HEK293 (cell line): ENCODE measurements around the gene DYNC1I1.

Experiments used
- CTCF ChIA-PET: fragments of 350-600 bp; formaldehyde crosslinking; extraction: SDS; loops from one replicate; lab custom pipeline; 2021; ENCODE audit warnings: antibody characterized with exemption; lab: Yijun Ruan, JAX
- POLR2A ChIA-PET: fragments of 300-600 bp; formaldehyde crosslinking; extraction: SDS; loops from one replicate; lab custom pipeline; 2020; ENCODE audit warnings: antibody characterized with exemption, inconsistent platforms; lab: Yijun Ruan, JAX
- H3K27ac ChIP-seq: fragments of 200-500 bp; sonication (Bioruptor generic); 2 replicates; pipeline ENCODE4 v1.5.1; 2014; ENCODE audit warnings: low read depth, low read length, control low read depth, inconsistent platforms; ENCODE audit errors: extremely low read depth
- H3K36me3 ChIP-seq, 2 experiments: fragments of 200-500 bp in 1 of 2; sonication (Bioruptor generic) in 1 of 2; 1 replicate in 1 of 2; 2 replicates in 1 of 2; pipeline ENCODE4 v1.5.1; 2014 to 2017; ENCODE audit warnings: inconsistent platforms in 2 of 2, low read length in 2 of 2; ENCODE audit not compliant: control insufficient read depth in 2 of 2, insufficient read depth in 1 of 2
- H3K4me1 ChIP-seq: fragments of 200-500 bp; sonication (Bioruptor generic); 2 replicates; pipeline ENCODE4 v1.5.1; 2014; ENCODE audit warnings: mild to moderate bottlenecking, low read length, inconsistent platforms; ENCODE audit not compliant: control insufficient read depth, insufficient read depth
- H3K4me3 ChIP-seq: 2 replicates; pipeline ENCODE4 v1.5.1; 2011; ENCODE audit warnings: low read depth, mild to moderate bottlenecking, control low read depth, low read length, moderate library complexity
- H3K9me3 ChIP-seq: fragments of 200-500 bp; sonication (Bioruptor generic); 2 replicates; pipeline ENCODE4 v1.5.1; 2014; ENCODE audit warnings: low read depth, low read length, inconsistent platforms; ENCODE audit not compliant: control insufficient read depth, insufficient read depth
- KLF1 ChIP-seq: fragments of 450-650 bp; formaldehyde crosslinking; IDR thresholded peaks from 2 replicates; pipeline ENCODE4 v1.5.1; 2016; ENCODE audit warnings: missing biosample characterization, missing genetic modification characterization
- ZNF133 ChIP-seq: fragments of 450-650 bp; formaldehyde crosslinking; IDR thresholded peaks from 2 replicates; pipeline ENCODE4 v1.5.1; 2016; ENCODE audit warnings: missing biosample characterization, missing genetic modification characterization
- ZNF174 ChIP-seq: fragments of 450-650 bp; formaldehyde crosslinking; IDR thresholded peaks from 2 replicates; pipeline ENCODE4 v1.5.0; 2017; ENCODE audit warnings: missing biosample characterization, mild to moderate bottlenecking, missing genetic modification characterization
- ZNF175 ChIP-seq: fragments of 450-650 bp; formaldehyde crosslinking; IDR thresholded peaks from 2 replicates; pipeline ENCODE4 v1.5.1; 2016; ENCODE audit warnings: missing biosample characterization, missing genetic modification characterization
- ZNF350 ChIP-seq: fragments of 450-650 bp; formaldehyde crosslinking; IDR thresholded peaks from 2 replicates; pipeline ENCODE4 v1.5.0; 2017; ENCODE audit warnings: missing biosample characterization, mild to moderate bottlenecking, missing genetic modification characterization
- ZNF701 ChIP-seq: fragments of 450-650 bp; formaldehyde crosslinking; IDR thresholded peaks from 2 replicates; pipeline ENCODE4 v1.5.1; 2016; ENCODE audit warnings: missing biosample characterization, missing genetic modification characterization
- ZNF76 ChIP-seq: fragments of 450-650 bp; formaldehyde crosslinking; IDR thresholded peaks from 2 replicates; pipeline ENCODE4; 2016; ENCODE audit warnings: low read depth, missing biosample characterization, missing genetic modification characterization, borderline replicate concordance
- ZNF791 ChIP-seq: fragments of 450-650 bp; formaldehyde crosslinking; IDR thresholded peaks from 2 replicates; pipeline ENCODE4 v1.5.1; 2016; ENCODE audit warnings: missing biosample characterization, missing genetic modification characterization
- ZNF792 ChIP-seq: fragments of 450-650 bp; formaldehyde crosslinking; IDR thresholded peaks from 2 replicates; pipeline ENCODE4 v1.5.1; 2016; ENCODE audit warnings: missing biosample characterization, missing genetic modification characterization
- TF ChIP-seq, protein P1 (sequence below): fragments of 450-650 bp; formaldehyde crosslinking; optimal IDR thresholded peaks from 2 replicates; pipeline ENCODE3; 2016; ENCODE audit warnings: missing biosample characterization, mild to moderate bottlenecking, missing genetic modification characterization
- TF ChIP-seq, protein P2 (sequence below): fragments of 450-650 bp; formaldehyde crosslinking; IDR thresholded peaks from 2 replicates; pipeline ENCODE4 v1.5.1; 2016; ENCODE audit warnings: missing biosample characterization, missing genetic modification characterization
- TF ChIP-seq, protein P3 (sequence below): fragments of 450-650 bp; IDR thresholded peaks from 2 replicates; pipeline ENCODE4 v1.5.1; 2018; ENCODE audit warnings: missing biosample characterization, mild to moderate bottlenecking, missing genetic modification characterization
- TF ChIP-seq, protein P4 (sequence below): fragments of 450-650 bp; formaldehyde crosslinking; IDR thresholded peaks from 2 replicates; pipeline ENCODE4 v1.5.0; 2017; ENCODE audit warnings: missing biosample characterization, missing genetic modification characterization, borderline replicate concordance
- TF ChIP-seq, protein P5 (sequence below): fragments of 450-650 bp; formaldehyde crosslinking; IDR thresholded peaks from 2 replicates; pipeline ENCODE4 v1.5.1; 2016; ENCODE audit warnings: missing biosample characterization, missing genetic modification characterization
- TF ChIP-seq, protein P6 (sequence below): fragments of 450-650 bp; formaldehyde crosslinking; IDR thresholded peaks from 2 replicates; pipeline ENCODE4 v1.5.1; 2016; ENCODE audit warnings: missing biosample characterization, missing genetic modification characterization
- TF ChIP-seq, protein P7 (sequence below): fragments of 450-650 bp; formaldehyde crosslinking; IDR thresholded peaks from 2 replicates; pipeline ENCODE4 v1.5.1; 2017; ENCODE audit warnings: missing biosample characterization, missing genetic modification characterization

The DYNC1I1 gene

DNA sequence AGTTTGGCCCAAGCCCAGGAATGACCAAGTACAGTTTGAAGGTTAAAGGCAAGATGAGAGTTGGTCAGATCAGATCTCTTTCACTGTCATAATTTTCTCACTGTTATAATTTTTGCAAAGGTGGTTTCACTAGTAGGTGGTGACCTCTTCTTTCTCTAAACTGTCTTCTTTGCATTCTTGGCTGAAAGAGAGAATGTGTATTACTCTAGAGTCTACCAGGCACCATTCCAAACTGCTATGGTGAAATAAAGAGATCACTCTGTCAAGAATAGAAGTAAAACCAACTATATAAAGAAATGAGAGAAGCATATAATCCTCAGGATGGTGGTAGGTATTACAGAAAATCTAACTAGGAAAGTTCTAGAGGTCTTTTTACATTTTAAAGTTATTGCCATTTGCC lies 72.7 kb downstream of the DYNC1I1 start:
- no peak for TF ChIP-seq ZNF174 (tag by site-specific recombination)
- TF ChIP-seq, protein P1, sequence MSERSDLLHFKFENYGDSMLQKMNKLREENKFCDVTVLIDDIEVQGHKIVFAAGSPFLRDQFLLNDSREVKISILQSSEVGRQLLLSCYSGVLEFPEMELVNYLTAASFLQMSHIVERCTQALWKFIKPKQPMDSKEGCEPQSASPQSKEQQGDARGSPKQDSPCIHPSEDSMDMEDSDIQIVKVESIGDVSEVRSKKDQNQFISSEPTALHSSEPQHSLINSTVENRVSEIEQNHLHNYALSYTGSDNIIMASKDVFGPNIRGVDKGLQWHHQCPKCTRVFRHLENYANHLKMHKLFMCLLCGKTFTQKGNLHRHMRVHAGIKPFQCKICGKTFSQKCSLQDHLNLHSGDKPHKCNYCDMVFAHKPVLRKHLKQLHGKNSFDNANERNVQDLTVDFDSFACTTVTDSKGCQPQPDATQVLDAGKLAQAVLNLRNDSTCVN (tag by site-specific recombination), result no peak
- TF ChIP-seq, protein P2, sequence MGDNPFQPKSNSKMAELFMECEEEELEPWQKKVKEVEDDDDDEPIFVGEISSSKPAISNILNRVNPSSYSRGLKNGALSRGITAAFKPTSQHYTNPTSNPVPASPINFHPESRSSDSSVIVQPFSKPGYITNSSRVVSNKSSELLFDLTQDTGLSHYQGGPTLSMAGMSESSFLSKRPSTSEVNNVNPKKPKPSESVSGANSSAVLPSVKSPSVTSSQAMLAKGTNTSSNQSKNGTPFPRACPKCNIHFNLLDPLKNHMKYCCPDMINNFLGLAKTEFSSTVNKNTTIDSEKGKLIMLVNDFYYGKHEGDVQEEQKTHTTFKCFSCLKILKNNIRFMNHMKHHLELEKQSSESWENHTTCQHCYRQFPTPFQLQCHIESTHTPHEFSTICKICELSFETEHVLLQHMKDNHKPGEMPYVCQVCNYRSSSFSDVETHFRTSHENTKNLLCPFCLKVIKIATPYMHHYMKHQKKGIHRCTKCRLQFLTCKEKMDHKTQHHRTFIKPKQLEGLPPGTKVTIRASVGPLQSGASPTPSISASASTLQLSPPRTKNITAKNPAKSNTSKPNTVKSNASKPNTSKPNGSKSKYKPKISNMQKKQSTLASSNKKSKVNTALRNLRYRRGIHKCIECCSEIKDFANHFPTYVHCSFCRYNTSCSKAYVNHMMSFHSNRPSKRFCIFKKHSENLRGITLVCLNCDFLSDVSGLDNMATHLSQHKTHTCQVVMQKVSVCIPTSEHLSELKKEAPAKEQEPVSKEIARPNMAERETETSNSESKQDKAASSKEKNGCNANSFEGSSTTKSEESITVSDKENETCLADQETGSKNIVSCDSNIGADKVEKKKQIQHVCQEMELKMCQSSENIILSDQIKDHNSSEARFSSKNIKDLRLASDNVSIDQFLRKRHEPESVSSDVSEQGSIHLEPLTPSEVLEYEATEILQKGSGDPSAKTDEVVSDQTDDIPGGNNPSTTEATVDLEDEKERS, result no peak
- TF ChIP-seq ZNF792 (tag by site-specific recombination), result no peak
- no peak for TF ChIP-seq ZNF350 (tag by site-specific recombination)
- TF ChIP-seq, protein P3, sequence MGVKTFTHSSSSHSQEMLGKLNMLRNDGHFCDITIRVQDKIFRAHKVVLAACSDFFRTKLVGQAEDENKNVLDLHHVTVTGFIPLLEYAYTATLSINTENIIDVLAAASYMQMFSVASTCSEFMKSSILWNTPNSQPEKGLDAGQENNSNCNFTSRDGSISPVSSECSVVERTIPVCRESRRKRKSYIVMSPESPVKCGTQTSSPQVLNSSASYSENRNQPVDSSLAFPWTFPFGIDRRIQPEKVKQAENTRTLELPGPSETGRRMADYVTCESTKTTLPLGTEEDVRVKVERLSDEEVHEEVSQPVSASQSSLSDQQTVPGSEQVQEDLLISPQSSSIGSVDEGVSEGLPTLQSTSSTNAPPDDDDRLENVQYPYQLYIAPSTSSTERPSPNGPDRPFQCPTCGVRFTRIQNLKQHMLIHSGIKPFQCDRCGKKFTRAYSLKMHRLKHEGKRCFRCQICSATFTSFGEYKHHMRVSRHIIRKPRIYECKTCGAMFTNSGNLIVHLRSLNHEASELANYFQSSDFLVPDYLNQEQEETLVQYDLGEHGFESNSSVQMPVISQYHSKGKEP (tag by site-specific recombination), result no peak
- TF ChIP-seq ZNF76 (tag by site-specific recombination), result no peak
- TF ChIP-seq ZNF175, result no peak
- TF ChIP-seq, protein P4, sequence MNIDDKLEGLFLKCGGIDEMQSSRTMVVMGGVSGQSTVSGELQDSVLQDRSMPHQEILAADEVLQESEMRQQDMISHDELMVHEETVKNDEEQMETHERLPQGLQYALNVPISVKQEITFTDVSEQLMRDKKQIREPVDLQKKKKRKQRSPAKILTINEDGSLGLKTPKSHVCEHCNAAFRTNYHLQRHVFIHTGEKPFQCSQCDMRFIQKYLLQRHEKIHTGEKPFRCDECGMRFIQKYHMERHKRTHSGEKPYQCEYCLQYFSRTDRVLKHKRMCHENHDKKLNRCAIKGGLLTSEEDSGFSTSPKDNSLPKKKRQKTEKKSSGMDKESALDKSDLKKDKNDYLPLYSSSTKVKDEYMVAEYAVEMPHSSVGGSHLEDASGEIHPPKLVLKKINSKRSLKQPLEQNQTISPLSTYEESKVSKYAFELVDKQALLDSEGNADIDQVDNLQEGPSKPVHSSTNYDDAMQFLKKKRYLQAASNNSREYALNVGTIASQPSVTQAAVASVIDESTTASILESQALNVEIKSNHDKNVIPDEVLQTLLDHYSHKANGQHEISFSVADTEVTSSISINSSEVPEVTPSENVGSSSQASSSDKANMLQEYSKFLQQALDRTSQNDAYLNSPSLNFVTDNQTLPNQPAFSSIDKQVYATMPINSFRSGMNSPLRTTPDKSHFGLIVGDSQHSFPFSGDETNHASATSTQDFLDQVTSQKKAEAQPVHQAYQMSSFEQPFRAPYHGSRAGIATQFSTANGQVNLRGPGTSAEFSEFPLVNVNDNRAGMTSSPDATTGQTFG (tag by site-specific recombination), result no peak
- TF ChIP-seq, protein P5, sequence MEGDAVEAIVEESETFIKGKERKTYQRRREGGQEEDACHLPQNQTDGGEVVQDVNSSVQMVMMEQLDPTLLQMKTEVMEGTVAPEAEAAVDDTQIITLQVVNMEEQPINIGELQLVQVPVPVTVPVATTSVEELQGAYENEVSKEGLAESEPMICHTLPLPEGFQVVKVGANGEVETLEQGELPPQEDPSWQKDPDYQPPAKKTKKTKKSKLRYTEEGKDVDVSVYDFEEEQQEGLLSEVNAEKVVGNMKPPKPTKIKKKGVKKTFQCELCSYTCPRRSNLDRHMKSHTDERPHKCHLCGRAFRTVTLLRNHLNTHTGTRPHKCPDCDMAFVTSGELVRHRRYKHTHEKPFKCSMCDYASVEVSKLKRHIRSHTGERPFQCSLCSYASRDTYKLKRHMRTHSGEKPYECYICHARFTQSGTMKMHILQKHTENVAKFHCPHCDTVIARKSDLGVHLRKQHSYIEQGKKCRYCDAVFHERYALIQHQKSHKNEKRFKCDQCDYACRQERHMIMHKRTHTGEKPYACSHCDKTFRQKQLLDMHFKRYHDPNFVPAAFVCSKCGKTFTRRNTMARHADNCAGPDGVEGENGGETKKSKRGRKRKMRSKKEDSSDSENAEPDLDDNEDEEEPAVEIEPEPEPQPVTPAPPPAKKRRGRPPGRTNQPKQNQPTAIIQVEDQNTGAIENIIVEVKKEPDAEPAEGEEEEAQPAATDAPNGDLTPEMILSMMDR (tag by site-specific recombination), result no peak
- no peak for TF ChIP-seq ZNF791 (tag by site-specific recombination)
- TF ChIP-seq, protein P6, sequence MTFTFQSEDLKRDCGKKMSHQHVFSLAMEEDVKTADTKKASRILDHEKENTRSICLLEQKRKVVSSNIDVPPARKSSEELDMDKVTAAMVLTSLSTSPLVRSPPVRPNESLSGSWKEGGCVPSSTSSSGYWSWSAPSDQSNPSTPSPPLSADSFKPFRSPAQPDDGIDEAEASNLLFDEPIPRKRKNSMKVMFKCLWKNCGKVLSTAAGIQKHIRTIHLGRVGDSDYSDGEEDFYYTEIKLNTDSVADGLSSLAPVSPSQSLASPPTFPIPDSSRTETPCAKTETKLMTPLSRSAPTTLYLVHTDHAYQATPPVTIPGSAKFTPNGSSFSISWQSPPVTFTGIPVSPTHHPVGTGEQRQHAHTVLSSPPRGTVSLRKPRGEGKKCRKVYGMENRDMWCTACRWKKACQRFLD (tag by site-specific recombination), result no peak
- no peak for TF ChIP-seq ZNF701 (tag by site-specific recombination)
- TF ChIP-seq ZNF133, result no peak
- TF ChIP-seq, protein P7, sequence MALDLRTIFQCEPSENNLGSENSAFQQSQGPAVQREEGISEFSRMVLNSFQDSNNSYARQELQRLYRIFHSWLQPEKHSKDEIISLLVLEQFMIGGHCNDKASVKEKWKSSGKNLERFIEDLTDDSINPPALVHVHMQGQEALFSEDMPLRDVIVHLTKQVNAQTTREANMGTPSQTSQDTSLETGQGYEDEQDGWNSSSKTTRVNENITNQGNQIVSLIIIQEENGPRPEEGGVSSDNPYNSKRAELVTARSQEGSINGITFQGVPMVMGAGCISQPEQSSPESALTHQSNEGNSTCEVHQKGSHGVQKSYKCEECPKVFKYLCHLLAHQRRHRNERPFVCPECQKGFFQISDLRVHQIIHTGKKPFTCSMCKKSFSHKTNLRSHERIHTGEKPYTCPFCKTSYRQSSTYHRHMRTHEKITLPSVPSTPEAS (tag by site-specific recombination), result no peak
- no peak for TF ChIP-seq KLF1 (tag by site-specific recombination)

More for the DNA sequence above, 72.7 kb downstream of the DYNC1I1 start:
- H3K36me3 ChIP-seq, result no peaks in the 10 kb centered on the region
- POLR2A ChIA-PET, result no interaction called here
- no peak overlapping the region for H3K4me3 ChIP-seq
- no peak overlapping the region for H3K27ac ChIP-seq
- no peaks in the 10 kb centered on the region for H3K4me1 ChIP-seq
- H3K9me3 ChIP-seq, result no peaks in the 10 kb centered on the region
- CTCF ChIA-PET, result interaction anchor here (1.2 to 1.7 kb wide), 2 partner anchors 11 to 30 kb away, joined by 3 to 4 read pairs; no protein-coding TSS in a partner anchor
